GM19395 (cell line): ENCODE data around the gene PHTF2.

ENCODE experiments used
- ATAC-seq: cut with Tn5 transposase; IDR thresholded peaks from one replicate; pipeline ENCODE4 v1.9.1; 2021; ENCODE audit warnings: mild to moderate bottlenecking, moderate library complexity; ENCODE audit not compliant: unreplicated experiment

Gene PHTF2

DNA sequence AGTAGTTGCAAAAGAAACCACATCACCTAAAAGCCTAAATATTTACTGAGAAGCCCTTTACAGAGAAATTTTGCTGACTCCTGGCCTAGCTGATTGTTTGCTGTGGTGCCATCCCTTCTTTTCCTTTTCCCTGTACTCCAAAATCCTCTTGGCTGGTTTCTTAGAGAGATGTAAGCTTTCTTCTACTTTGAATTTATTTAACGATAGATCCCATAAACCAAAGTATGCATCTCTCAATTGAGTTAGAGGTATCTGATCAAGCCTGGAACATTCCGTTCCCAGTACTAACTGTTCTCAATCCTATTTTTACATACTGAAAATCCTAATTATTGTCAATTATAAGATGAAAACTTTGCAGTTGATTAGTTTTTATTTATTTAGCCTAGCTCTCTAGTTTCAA, 6.6 kb upstream of the PHTF2 start:
- no peak for ATAC-seq

GRCh38 chr7:77794000-77794399, 4.6 kb upstream of the PHTF2 start:
- ATAC-seq, result no peak

GRCh38 chr7:77796109-77796508, 2.5 kb upstream of the PHTF2 start:
- ATAC-seq, result no peak

DNA sequence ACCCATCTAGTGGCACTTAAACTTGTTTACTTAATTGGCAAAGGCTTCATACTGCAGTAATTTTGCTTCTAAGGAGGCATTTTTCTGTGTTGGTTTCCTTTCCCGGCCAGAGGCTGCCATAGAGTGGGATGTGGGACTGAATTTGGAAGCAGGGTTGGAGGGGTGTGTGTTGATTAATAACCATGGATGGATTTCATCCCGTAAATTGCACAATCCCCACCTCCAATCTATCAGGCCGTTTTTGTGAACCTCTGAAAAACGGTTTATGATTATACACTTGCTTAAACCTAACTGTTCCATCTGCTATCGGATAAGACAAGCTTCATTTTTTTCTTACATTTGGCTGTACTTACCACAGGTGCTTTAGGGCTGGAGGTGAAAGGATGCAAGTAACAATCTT, 1.6 kb upstream of the PHTF2 start:
- ATAC-seq, result no peak

DNA sequence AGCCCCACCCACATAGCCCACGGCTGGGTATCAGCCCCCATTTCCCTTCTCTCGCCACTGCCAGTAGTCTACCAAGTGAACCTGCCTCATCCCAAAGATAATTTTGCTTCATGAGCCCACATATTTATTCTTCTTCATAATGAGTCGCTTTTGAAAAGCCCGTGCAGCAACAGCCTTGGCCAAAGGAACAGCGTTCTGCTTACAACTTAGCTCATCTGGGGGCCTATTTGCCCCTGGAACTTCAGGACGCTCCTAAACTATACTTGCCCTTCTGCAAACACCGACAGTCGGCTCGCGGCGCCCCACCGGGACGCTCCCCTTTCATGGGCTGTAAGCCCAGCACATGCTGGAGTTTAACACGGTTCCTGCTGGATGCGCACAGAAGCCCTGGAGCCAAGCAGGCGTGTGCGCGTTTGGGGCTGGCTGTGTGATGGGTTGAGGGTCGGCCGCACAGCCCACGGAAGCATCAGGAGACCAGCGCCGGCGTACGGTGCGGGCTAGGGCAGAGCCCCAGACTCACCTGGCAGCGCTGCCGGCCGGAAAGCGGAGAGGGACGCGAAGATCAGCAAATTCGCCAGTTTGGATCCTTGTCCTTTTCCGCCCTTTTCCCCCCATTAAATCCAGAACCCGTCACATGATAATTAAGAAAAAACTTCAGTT, 709 bp upstream of the PHTF2 start:
- peak; percentile 38 for ATAC-seq

DNA sequence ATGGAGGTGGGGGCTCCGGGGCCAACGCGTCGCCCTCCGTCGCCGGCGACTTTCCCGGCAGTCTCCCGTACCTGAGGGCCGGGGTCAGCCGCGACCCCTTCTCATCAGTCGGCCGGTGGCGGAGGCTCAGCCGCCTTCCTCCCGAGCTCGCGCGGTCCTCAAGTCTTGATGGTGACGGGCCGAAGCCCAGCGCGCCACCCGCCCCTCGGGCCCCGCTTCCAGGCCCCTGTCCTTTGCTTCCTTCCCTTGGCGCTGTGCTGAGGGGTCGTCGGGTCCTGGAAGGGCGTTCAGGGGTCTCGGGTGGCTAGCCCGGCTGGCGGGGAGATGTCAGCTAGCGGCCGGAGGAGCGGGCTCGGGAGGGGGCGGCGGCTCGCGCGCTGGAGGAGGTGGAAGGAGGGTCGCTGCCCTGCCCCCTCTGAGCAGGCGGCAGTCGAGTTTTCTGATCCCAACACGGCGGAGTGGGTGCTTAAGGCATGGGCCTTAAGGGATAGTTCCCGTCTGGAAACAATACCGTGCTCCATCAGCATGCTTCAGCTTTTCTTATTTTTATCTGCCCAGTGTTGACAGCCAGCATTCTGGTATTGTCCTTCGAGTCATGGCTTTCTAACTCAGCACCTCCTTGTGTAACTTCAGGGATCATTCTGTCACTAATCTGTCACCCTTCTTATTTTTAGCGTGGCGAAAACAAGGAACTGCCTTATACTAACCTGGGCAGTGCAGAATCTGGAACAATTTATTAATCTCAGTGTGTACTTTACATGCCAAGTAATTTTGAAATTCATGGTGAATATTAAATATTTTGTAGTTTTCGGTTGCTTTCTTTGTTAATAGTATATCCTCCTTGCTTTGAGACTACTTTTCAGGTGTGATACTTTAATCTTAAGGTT, 748 bp downstream of the PHTF2 start:
- ATAC-seq, result peak; percentile 4

- peak; percentile 13 for ATAC-seq
Measured at GRCh38 chr7:77800158-77800557, 1.6 kb downstream of the PHTF2 start.

DNA sequence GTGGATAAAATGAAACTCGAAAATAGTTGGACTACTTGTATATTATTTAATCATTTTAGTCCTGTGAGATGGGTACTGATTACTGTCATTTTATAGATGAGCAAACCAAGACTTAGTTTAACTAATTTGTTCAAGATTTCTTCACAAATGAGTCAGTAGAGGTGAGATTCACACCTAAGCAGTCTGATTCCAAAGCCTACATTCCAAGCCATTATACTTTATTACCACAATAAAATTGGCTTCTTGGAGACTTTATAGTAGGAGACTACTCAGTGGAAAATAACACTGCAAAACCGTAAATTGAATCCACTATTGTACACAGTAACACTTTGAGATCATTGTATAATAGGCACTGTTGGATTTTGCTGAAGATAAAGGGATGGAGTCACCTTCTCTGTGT, 2.2 kb downstream of the PHTF2 start:
- ATAC-seq, result no peak

DNA sequence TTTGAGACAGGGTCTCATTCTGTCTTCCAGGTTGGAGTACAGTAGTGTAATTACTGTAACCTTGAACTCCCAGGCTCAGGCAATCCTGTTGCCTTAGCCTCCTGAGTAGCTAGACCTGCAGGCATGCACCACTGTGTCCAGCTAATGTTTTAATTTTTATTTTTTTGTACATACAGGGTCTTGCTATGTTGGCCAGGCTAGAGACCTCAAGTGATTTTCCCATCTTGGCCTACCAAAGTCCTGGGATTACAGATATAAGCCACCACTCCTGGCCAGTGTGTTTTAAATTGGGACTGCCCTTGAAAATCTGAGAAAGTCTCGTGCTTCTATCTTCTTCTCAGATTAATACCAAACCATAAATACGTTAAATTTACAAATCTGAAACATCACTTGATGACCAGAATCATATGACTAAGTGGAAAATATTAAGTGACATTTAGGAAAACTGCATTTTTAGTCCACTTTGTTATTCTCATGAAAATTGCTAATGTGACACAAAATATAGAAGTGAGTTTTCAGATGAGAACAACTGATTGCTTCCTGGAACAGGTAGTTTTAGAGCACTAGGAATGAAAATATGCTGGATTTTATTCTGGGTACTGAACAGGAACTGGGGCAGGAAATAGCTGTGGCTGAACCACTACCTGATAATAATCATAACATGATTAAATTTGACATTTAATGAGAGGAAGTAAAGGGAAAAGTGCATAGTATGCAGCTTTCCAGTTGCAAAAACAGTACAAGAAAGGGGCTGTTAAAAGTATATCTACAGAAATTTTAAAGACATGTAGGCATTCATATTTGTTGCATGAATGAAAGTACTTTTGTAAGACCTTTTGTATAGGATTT, 4.2 kb downstream of the PHTF2 start:
- no peak for ATAC-seq

DNA sequence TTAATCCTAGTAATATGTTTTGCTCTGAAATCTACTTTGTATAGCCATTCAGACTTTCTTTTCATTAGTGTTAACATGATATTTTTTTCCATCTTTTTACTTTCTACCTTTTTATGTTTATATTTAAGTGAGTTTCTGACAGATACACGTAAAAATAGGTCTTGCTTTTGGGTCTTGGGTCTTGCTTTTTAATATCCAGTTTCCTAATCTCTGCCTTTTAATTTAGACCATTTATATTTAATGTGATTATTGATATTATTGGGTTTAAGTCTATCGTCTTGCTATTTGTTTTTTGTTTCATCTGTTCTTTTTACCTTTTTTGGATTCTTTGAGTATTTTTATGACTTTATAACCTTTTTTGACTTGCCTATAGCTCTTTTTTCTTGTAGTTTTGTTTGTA, 7.9 kb downstream of the PHTF2 start:
- ATAC-seq, result no peak

DNA sequence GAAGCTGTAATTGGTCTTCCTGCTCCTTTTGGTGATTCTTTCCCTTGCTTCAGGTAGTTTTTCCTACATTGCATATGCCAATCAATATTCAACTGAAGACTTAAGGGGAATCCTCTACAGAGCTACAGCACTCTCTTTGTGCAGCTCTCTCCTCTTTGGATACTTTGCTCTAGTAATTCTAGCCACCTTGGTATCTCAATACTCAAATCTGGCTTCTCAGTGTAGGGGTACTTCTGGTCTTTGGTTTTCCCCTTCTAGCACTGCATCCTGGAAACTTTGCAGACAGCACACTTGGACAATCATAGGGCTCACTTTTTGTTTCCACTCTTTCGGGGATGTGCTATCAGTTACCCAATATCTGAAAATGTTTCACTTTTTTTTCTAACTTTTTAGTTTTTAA, 9.9 kb downstream of the PHTF2 start:
- ATAC-seq, result no peak

GRCh38 chr7:77811516-77812289, 13.1 kb downstream of the PHTF2 start:
- ATAC-seq, result no peak

DNA sequence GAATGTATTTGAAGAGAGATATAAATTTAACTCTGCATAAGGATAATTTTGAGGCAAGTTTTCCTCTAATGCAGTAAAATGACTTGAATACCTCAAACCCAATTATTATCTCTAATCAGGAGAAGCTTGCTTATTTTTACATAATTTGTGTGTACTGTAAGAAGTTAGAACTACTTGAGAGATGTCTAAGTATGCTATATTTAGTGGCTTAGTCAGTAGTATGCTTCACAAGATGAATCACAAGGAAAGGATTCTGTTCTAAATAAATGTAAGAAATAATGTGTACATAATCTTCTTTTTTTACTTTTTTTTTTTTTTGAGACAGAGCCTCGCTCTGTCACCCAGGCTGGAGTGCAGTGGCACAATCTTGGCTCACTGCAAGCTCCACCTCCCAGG, 13.7 kb downstream of the PHTF2 start:
- ATAC-seq, result no peak

DNA sequence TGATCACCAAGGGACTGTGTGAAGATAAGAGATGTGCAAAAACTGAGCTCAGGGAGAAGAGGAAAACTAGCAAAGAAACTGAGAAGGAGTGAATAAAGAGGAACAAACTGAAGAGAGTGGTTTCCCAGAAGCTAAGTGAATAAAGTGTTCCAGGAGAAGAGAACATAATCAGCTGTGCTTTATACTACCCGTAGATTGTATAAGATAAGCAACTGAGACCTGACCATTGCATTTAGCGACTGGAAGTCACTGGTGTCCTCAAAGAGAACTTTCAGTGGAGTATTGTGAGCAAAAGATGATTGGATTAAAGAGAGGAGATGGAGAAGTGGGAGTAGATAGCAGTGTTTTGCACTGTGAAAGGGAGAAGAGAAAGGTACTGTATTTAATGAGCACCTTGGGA, 14.6 kb downstream of the PHTF2 start:
- ATAC-seq, result no peak

DNA sequence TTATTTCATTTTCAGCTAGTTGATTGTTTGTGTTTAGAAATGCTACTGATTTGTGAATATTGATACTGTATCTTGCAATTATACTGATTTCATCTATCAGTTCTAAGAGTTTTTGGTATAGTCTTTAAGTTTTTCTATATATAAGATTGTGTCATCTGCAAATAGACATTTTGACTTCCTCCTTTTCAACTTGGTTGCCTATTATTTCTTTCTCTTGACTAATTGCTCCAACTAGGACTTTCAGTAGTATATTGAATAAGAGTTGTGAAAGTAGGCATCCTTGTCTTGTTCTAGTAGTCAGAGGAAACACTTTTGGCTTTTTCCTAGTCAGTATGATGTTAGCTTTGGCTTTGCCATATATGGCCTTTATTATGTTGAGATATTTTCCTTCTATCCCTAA, 20.4 kb downstream of the PHTF2 start:
- no peak for ATAC-seq

- ATAC-seq, result no peak
Measured at GRCh38 chr7:77820967-77821366, 22.4 kb downstream of the PHTF2 start.

GRCh38 chr7:77822269-77822668, 23.7 kb downstream of the PHTF2 start:
- no peak for ATAC-seq

DNA sequence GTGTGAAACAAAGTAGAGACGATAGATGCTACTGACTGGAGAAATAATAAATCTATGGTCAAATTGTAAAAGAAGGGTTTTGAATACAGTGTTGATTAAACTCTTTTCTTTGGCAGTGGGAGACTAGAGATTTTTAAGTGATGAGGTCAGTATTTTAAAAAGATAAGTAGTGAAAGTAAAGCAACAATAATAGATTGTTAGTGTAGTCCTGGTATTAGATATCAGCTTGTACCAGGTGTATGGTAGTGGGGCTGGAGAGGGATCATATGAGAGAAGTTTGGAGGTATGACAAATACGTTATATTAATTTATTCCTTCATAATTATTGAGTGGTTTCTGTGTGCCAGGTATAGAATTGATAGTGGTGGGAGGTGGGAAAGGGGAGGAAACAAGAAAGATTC, 25.2 kb downstream of the PHTF2 start:
- ATAC-seq, result peak; percentile 39

- no peak for ATAC-seq
Measured at GRCh38 chr7:77824636-77825035, 26.1 kb downstream of the PHTF2 start.

GRCh38 chr7:77825131-77825530, 26.6 kb downstream of the PHTF2 start:
- ATAC-seq, result no peak

- ATAC-seq, result no peak
Measured at GRCh38 chr7:77826300-77826699, 27.7 kb downstream of the PHTF2 start.
